HepG2 (cell line): ENCODE measurements around the gene IFIT1B. TPM values are rescaled to one million over a fixed set of nuclear protein-coding genes. Genes with fewer than 3 reads are reported as not detected.

Experiments
- ARHGAP35 ChIP-seq: sonication (generic); formaldehyde crosslinking; IDR thresholded peaks from 2 replicates; pipeline ENCODE4 v1.9.0; 2022; ENCODE audit warnings: mild to moderate bottlenecking, inconsistent platforms, moderate library complexity, missing genetic modification reagents, borderline replicate concordance
- ATAD3A ChIP-seq: sonication (generic); formaldehyde crosslinking; IDR thresholded peaks from 2 replicates; pipeline ENCODE4 v1.4.0; 2020; ENCODE audit warnings: missing genetic modification reagents
- BHLHE40 ChIP-seq: IDR thresholded peaks from 2 replicates; pipeline ENCODE4 v1.6.1; 2011; ENCODE audit warnings: low read length, improper control_type of control experiment
- DNMT1 ChIP-seq: sonication (generic); formaldehyde crosslinking; IDR thresholded peaks from 2 replicates; pipeline ENCODE4 v1.5.1; 2020; ENCODE audit warnings: mild to moderate bottlenecking, missing genetic modification reagents
- GATAD2A ChIP-seq: IDR thresholded peaks from 2 replicates; pipeline ENCODE4 v1.6.1; 2016
- HNF4A ChIP-seq: sonication (generic); formaldehyde crosslinking; IDR thresholded peaks from 2 replicates; pipeline ENCODE4 v1.4.0; 2020; ENCODE audit warnings: missing genetic modification reagents
- KDM2A ChIP-seq: sonication (generic); formaldehyde crosslinking; IDR thresholded peaks from 2 replicates; pipeline ENCODE4 v1.4.0; 2020; ENCODE audit warnings: low read depth, missing genetic modification reagents, borderline replicate concordance
- MAZ ChIP-seq, 2 experiments: sonication (generic) in 1 of 2; formaldehyde crosslinking in 1 of 2; IDR thresholded peaks; 2 replicates each; pipeline versions ENCODE4 v1.5.0 to v1.6.1; 2012 to 2020; ENCODE audit warnings: low read depth in 2 of 2, mild to moderate bottlenecking in 2 of 2, borderline replicate concordance in 1 of 2, improper control_type of control experiment in 1 of 2, low read length in 1 of 2, missing genetic modification reagents in 1 of 2, moderate library complexity in 1 of 2
- MIXL1 ChIP-seq: IDR thresholded peaks from 2 replicates; pipeline ENCODE4 v1.6.1; 2016
- NCOA2 ChIP-seq: sonication (generic); formaldehyde crosslinking; IDR thresholded peaks from 2 replicates; pipeline ENCODE4 v1.8.0; 2022; ENCODE audit warnings: inconsistent platforms
- NCOR1 ChIP-seq: fragments of 200-600 bp; sonication (generic); IDR thresholded peaks from 2 replicates; pipeline ENCODE4 v1.7.0; 2017; ENCODE audit warnings: antibody characterized with exemption, low read length, borderline replicate concordance
- RAD21 ChIP-seq: fragments of 450-650 bp; formaldehyde crosslinking; IDR thresholded peaks from 2 replicates; pipeline ENCODE4 v1.5.0; 2020; ENCODE audit warnings: mild to moderate bottlenecking
- RFXANK ChIP-seq: IDR thresholded peaks from 2 replicates; pipeline ENCODE4 v1.6.1; 2016
- SMAD1 ChIP-seq: sonication (generic); formaldehyde crosslinking; IDR thresholded peaks from 2 replicates; pipeline ENCODE4 v1.4.0; 2020; ENCODE audit warnings: missing genetic modification reagents, low read depth, mild to moderate bottlenecking, borderline replicate concordance
- SMAD9 ChIP-seq: sonication (generic); formaldehyde crosslinking; IDR thresholded peaks from 2 replicates; pipeline ENCODE4 v1.5.1; 2020; ENCODE audit warnings: mild to moderate bottlenecking, missing genetic modification reagents
- SYNCRIP ChIP-seq: fragments of 200-400 bp; formaldehyde crosslinking; IDR thresholded peaks from 2 replicates; pipeline ENCODE4 v1.6.1; 2018; ENCODE audit warnings: mild to moderate bottlenecking, low read depth, low read length; ENCODE audit not compliant: insufficient read depth
- TCF12 ChIP-seq, 2 experiments: fragments of 450-650 bp in 1 of 2; sonication (generic) in 1 of 2; formaldehyde crosslinking in 1 of 2; IDR thresholded peaks; 2 replicates each; pipeline versions ENCODE4 v1.6.1 to v1.8.0; 2017 to 2022; ENCODE audit warnings: antibody characterized with exemption in 1 of 2, mild to moderate bottlenecking in 1 of 2, missing genetic modification reagents in 1 of 2, moderate library complexity in 1 of 2
- TGIF2 ChIP-seq: IDR thresholded peaks from 2 replicates; pipeline ENCODE4 v1.6.1; 2016; ENCODE audit warnings: control low read depth, missing compliant biosample characterization
- ZBTB1 ChIP-seq: sonication (generic); formaldehyde crosslinking; IDR thresholded peaks from 2 replicates; pipeline ENCODE4 v1.4.0; 2020; ENCODE audit warnings: missing genetic modification reagents, borderline replicate concordance
- ZKSCAN8 ChIP-seq: IDR thresholded peaks from 2 replicates; pipeline ENCODE4 v1.6.1; 2016; ENCODE audit warnings: borderline replicate concordance, missing genetic modification reagents, missing compliant biosample characterization
- ZNF331 ChIP-seq: sonication (generic); formaldehyde crosslinking; IDR thresholded peaks from 2 replicates; pipeline ENCODE4 v1.4.0; 2020; ENCODE audit warnings: missing genetic modification reagents
- polyA plus RNA-seq, 8 experiments: library from polyadenylated mRNA; depleted of rRNA in 3 of 8; stranded (reverse) in 7 of 8; unstranded in 1 of 8; fragments of >200 nt; fragmentation: Illumina TruSeq in 4 of 8; extraction: Trizol in 4 of 8; gene quantifications; 2 replicates each; pipeline versions ENCODE4 v1.2.1 to v1.2.3, GENCODE V29; 2011 to 2016; ENCODE audit warnings: low read depth in 4 of 8, missing spikeins in 1 of 8, mixed read lengths in 1 of 8; ENCODE audit not compliant: insufficient read depth in 1 of 8
- total RNA-seq, 5 experiments: library from RNA; depleted of rRNA; stranded (reverse); fragments of >200 nt; fragmentation: Illumina TruSeq; extraction: Trizol; gene quantifications; 2 replicates each; pipeline ENCODE4 v1.2.3, GENCODE V29; 2016; ENCODE audit warnings: low read depth in 1 of 5
- TF ChIP-seq, protein P1 (sequence below), 2 experiments: fragments of 450-650 bp in 1 of 2; sonication (generic) in 1 of 2; formaldehyde crosslinking; IDR thresholded peaks; 2 replicates each; pipeline versions ENCODE4 v1.5.0 to v1.8.0; 2020 to 2022; ENCODE audit warnings: mild to moderate bottlenecking in 1 of 2, missing genetic modification reagents in 1 of 2
- TF ChIP-seq, protein P2 (sequence below): sonication (generic); formaldehyde crosslinking; IDR thresholded peaks from 2 replicates; pipeline ENCODE4 v1.4.0; 2020; ENCODE audit warnings: mild to moderate bottlenecking, low read depth, missing genetic modification reagents
- TF ChIP-seq, protein P3 (sequence below): sonication (generic); formaldehyde crosslinking; IDR thresholded peaks from 2 replicates; pipeline ENCODE4 v1.8.0; 2022; ENCODE audit warnings: low read depth, missing genetic modification reagents
- TF ChIP-seq, protein P4 (sequence below): sonication (generic); formaldehyde crosslinking; IDR thresholded peaks from 2 replicates; pipeline ENCODE4 v1.5.1; 2020; ENCODE audit warnings: missing genetic modification reagents, mild to moderate bottlenecking, borderline replicate concordance
- TF ChIP-seq, protein P5 (sequence below): IDR thresholded peaks from 2 replicates; pipeline ENCODE4 v1.6.1; 2012; ENCODE audit warnings: inconsistent platforms

The IFIT1B gene
- total and polyA plus RNA-seq, 2 of the 13 experiments (the other 11 are each of a cell fraction or from before 2014, with no cell fraction given), result not detected

DNA sequence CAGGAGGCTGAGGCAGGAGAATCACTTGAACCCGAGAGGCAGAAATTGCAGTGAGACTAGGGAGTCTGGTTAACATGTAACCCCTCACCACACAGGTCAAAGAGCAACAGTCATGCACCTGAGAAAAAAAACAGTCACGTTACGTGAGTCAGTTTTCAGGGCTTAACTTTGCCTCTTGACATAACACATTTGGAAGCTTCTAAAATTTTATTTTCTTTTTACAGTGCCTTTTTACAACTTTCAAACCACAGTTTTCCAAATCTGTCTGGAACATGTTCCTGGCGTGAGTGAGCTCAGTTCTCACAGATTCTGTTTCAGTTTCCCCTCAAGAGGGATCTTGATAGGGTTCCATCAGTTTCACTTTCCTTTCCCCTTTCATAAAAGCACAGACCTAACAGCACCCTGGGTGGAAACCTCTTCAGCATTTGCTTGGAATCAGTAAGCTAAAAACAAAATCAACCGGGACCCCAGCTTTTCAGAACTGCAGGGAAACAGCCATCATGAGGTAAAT lies 45.7 kb upstream of the IFIT1B start (continued):
- TF ChIP-seq, protein P1, sequence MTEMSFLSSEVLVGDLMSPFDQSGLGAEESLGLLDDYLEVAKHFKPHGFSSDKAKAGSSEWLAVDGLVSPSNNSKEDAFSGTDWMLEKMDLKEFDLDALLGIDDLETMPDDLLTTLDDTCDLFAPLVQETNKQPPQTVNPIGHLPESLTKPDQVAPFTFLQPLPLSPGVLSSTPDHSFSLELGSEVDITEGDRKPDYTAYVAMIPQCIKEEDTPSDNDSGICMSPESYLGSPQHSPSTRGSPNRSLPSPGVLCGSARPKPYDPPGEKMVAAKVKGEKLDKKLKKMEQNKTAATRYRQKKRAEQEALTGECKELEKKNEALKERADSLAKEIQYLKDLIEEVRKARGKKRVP (CRISPR knock-in tag; IDR thresholded peaks at IDR 0.05), result no peak; a peak in 1 of 4 replicates
- TF ChIP-seq MAZ (IDR thresholded peaks at IDR 0.05; ENCODE audit: borderline replicate concordance, low read depth, low read length) (no peak), MAZ (CRISPR knock-in tag; IDR thresholded peaks at IDR 0.05; ENCODE audit: low read depth) (no peak), ZBTB1 (CRISPR knock-in tag) (no peak), BHLHE40 (no peak), RAD21 (CRISPR knock-in tag) (no peak), DNMT1 (CRISPR knock-in tag) (no peak), GATAD2A (peak; percentile 52; the same call in 1 of the 2 replicates), TGIF2 (no peak), SMAD1 (no peak), ZNF331 (CRISPR knock-in tag) (peak; percentile 52; the same call in 1 of the 2 replicates), MIXL1 (CRISPR knock-in tag) (peak; percentile 24; the same call in 1 of the 2 replicates), ATAD3A (CRISPR knock-in tag) (no peak), KDM2A (CRISPR knock-in tag) (no peak), ARHGAP35 (CRISPR knock-in tag) (no peak), SYNCRIP (no peak), ZKSCAN8 (CRISPR knock-in tag) (no peak), TCF12 (IDR thresholded peaks at IDR 0.05) (no peak), TCF12 (CRISPR knock-in tag; IDR thresholded peaks at IDR 0.05) (0 out of 2 replicates have a peak, but pooled peaks have one; percentile 33), RFXANK (CRISPR knock-in tag) (no peak), HNF4A (CRISPR knock-in tag) (peak; percentile 89), SMAD9 (CRISPR knock-in tag) (no peak), NCOR1 (no peak), NCOA2 (no peak)
- TF ChIP-seq, protein P2, sequence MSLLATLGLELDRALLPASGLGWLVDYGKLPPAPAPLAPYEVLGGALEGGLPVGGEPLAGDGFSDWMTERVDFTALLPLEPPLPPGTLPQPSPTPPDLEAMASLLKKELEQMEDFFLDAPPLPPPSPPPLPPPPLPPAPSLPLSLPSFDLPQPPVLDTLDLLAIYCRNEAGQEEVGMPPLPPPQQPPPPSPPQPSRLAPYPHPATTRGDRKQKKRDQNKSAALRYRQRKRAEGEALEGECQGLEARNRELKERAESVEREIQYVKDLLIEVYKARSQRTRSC, result no peak
- TF ChIP-seq, protein P3, sequence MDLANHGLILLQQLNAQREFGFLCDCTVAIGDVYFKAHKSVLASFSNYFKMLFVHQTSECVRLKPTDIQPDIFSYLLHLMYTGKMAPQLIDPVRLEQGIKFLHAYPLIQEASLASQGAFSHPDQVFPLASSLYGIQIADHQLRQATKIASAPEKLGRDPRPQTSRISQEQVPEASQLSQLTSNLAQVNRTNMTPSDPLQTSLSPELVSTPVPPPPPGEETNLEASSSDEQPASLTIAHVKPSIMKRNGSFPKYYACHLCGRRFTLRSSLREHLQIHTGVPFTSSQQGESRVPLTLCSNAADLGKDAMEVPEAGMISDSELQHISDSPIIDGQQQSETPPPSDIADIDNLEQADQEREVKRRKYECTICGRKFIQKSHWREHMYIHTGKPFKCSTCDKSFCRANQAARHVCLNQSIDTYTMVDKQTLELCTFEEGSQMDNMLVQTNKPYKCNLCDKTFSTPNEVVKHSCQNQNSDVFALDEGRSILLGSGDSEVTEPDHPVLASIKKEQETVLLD (CRISPR knock-in tag), result no peak
- TF ChIP-seq, protein P4, sequence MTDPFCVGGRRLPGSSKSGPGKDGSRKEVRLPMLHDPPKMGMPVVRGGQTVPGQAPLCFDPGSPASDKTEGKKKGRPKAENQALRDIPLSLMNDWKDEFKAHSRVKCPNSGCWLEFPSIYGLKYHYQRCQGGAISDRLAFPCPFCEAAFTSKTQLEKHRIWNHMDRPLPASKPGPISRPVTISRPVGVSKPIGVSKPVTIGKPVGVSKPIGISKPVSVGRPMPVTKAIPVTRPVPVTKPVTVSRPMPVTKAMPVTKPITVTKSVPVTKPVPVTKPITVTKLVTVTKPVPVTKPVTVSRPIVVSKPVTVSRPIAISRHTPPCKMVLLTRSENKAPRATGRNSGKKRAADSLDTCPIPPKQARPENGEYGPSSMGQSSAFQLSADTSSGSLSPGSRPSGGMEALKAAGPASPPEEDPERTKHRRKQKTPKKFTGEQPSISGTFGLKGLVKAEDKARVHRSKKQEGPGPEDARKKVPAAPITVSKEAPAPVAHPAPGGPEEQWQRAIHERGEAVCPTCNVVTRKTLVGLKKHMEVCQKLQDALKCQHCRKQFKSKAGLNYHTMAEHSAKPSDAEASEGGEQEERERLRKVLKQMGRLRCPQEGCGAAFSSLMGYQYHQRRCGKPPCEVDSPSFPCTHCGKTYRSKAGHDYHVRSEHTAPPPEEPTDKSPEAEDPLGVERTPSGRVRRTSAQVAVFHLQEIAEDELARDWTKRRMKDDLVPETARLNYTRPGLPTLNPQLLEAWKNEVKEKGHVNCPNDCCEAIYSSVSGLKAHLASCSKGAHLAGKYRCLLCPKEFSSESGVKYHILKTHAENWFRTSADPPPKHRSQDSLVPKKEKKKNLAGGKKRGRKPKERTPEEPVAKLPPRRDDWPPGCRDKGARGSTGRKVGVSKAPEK (CRISPR knock-in tag), result peak; percentile 22; the same call in 1 of the 2 replicates
- TF ChIP-seq, protein P5, sequence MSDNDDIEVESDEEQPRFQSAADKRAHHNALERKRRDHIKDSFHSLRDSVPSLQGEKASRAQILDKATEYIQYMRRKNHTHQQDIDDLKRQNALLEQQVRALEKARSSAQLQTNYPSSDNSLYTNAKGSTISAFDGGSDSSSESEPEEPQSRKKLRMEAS, result 0 out of 2 replicates have a peak, but pooled peaks have one; percentile 27
